Transverse colon (tissue), 4 donors: ENCODE results near the gene SMPX. TPM values are rescaled to one million over a fixed set of nuclear protein-coding genes. Genes with fewer than 3 reads are reported as not detected.

Source experiments
- DNase-seq: peaks from one replicate; pipeline ENCODE4 v3.0.0-alpha.2; 2019
- H3K27ac ChIP-seq, 4 donors: fragments of 200-600 bp; sonication (generic); 2 replicates each; pipeline ENCODE4 v1.5.1; 2016 to 2018; ENCODE audit warnings: inconsistent platforms in 4 of 4
- H3K27me3 ChIP-seq: fragments of 200-600 bp; sonication (generic); 2 replicates; pipeline ENCODE4 v1.5.1; 2017; ENCODE audit warnings: inconsistent platforms
- H3K36me3 ChIP-seq, 4 donors: fragments of 200-600 bp; sonication (generic); 2 replicates each; pipeline ENCODE4 v1.5.1; 2017 to 2019; ENCODE audit warnings: inconsistent platforms in 4 of 4
- H3K4me1 ChIP-seq, 4 donors: fragments of 200-600 bp; sonication (generic); 2 replicates each; pipeline ENCODE4 v1.5.1; 2017 to 2020; ENCODE audit warnings: inconsistent platforms in 4 of 4
- H3K4me3 ChIP-seq, 4 donors: fragments of 200-600 bp; sonication (generic); 1 replicate in 1 of 4; 2 replicates in 3 of 4; pipeline versions ENCODE4 v1.5.1 to v1.6.1; 2017 to 2019; ENCODE audit warnings: inconsistent platforms in 4 of 4
- H3K9me3 ChIP-seq, 2 donors: fragments of 200-600 bp; sonication (generic); 2 replicates each; pipeline ENCODE4 v1.5.1; 2017 to 2019; ENCODE audit warnings: inconsistent platforms in 2 of 2
- CTCF ChIP-seq, 5 experiments: fragments of 200-600 bp in 3 of 5; fragments of 450-650 bp in 2 of 5; sonication (generic) in 3 of 5; IDR thresholded peaks; 1 replicate in 2 of 5; 2 replicates in 3 of 5; pipeline ENCODE4 v1.5.1; 2016 to 2017; ENCODE audit warnings: antibody characterized with exemption in 5 of 5, inconsistent platforms in 3 of 5, mild to moderate bottlenecking in 2 of 5, moderate library complexity in 1 of 5
- EP300 ChIP-seq: sonication (generic); formaldehyde crosslinking; IDR thresholded peaks from one replicate; pipeline ENCODE4 v1.6.1; 2017; ENCODE audit warnings: antibody characterized with exemption, low read depth
- POLR2A ChIP-seq: fragments of 450-650 bp; IDR thresholded peaks from one replicate; pipeline ENCODE4 v1.6.1; 2016; ENCODE audit warnings: antibody characterized with exemption, mild to moderate bottlenecking, moderate library complexity
- POLR2AphosphoS5 ChIP-seq, 3 donors: sonication (generic); formaldehyde crosslinking; IDR thresholded peaks; one replicate each; pipeline ENCODE4 v1.6.1; 2016; ENCODE audit warnings: antibody characterized with exemption in 3 of 3
- WGBS, 2 donors: methylation state at CpG; one replicate each; pipeline ENCODE4 v1.1.5; 2018; ENCODE audit warnings: low coverage in 1 of 2; 5-methylcytosine and 5-hydroxymethylcytosine counted together
- in situ Hi-C, 4 donors: fragments of 200-750 bp; cut with MboI; loops; one replicate each; pipeline versions ENCODE4 v1.15.0 to v1.15.1; 2017; ENCODE audit warnings: low sequenced_read_pairs in 3 of 4, low pct_ligation_motif_present in 1 of 4, low pct_unique_long_range_greater_than_20kb in 1 of 4
- intact Hi-C: fragments of 100-400 bp; cut with DNase I; formaldehyde crosslinking; loops from one replicate; pipeline ENCODE4 v1.15.1; 2023; ENCODE audit warnings: low total_unique reads
- total RNA-seq, 4 donors: library from RNA; depleted of rRNA; stranded (reverse); fragments of >200 nt; gene quantifications; one replicate each; pipeline ENCODE4 v1.1.0, GENCODE V29; 2016

Gene SMPX
- total RNA-seq, 4 donors from 2014 or later, result 1.7 to 6.1 TPM; not detected in 2

GRCh38 chrX:21683941-21684340, 74.0 kb downstream of the SMPX start:
- TF ChIP-seq CTCF (IDR thresholded peaks at IDR 0.05), result no peak
- no peak for TF ChIP-seq POLR2AphosphoS5 (IDR thresholded peaks at IDR 0.05)
- TF ChIP-seq EP300, result no peak
- no peak for TF ChIP-seq POLR2A
- Histone ChIP-seq H3K9me3 (no peaks in the 10 kb centered on the region), H3K36me3 (no peaks in the 10 kb centered on the region), H3K4me1 (no peaks in the 10 kb centered on the region), H3K4me3 (no peak overlapping the region), H3K27ac (no peak overlapping the region), H3K27me3 (no peaks in the 10 kb centered on the region)
- intact Hi-C loops (no loop called here), in situ Hi-C loops (no loop called here)
- no peak for DNase-seq
- WGBS, 2 donors, result 65% methylated on average over 1 of the region's 1 CpG; no CpG with 5 or more reads in 1 of the 2 donors

GRCh38 chrX:21678048-21678612, 79.8 kb downstream of the SMPX start:
- intact Hi-C loops, result no loop called here
- in situ Hi-C loops, result no loop called here
- no peaks in the 10 kb centered on the region for H3K4me1 ChIP-seq
- no peak for TF ChIP-seq POLR2A
- no peak for TF ChIP-seq EP300
- no peak for TF ChIP-seq CTCF (IDR thresholded peaks at IDR 0.05)
- TF ChIP-seq POLR2AphosphoS5 (IDR thresholded peaks at IDR 0.05), result no peak
- no peaks in the 10 kb centered on the region for H3K27me3 ChIP-seq
- no peak overlapping the region for H3K27ac ChIP-seq
- WGBS, 2 donors, result 53% methylated on average over 4 of the region's 4 CpGs; no CpG with 5 or more reads in 1 of the 2 donors
- H3K4me3 ChIP-seq, result no peak overlapping the region
- no peaks in the 10 kb centered on the region for H3K9me3 ChIP-seq
- no peak for DNase-seq
- no peaks in the 10 kb centered on the region for H3K36me3 ChIP-seq

- no peak for TF ChIP-seq POLR2A
- no peak for TF ChIP-seq POLR2AphosphoS5 (IDR thresholded peaks at IDR 0.05)
- no peak for TF ChIP-seq CTCF (IDR thresholded peaks at IDR 0.05)
- TF ChIP-seq EP300, result no peak
- H3K27ac ChIP-seq, result no peak overlapping the region
- DNase-seq, result no peak
- no peak overlapping the region for H3K4me3 ChIP-seq
- no peaks in the 10 kb centered on the region for H3K36me3 ChIP-seq
- 66 to 71% methylated on average over 2 of the region's 2 CpGs for WGBS, 2 donors
- no peaks in the 10 kb centered on the region for H3K27me3 ChIP-seq
- in situ Hi-C loops, result no loop called here
- H3K4me1 ChIP-seq, result no peaks in the 10 kb centered on the region
- H3K9me3 ChIP-seq, result no peaks in the 10 kb centered on the region
- intact Hi-C loops, result no loop called here
Observed at GRCh38 chrX:21675931-21676330, 82.0 kb downstream of the SMPX start.

- Histone ChIP-seq H3K4me3 (no peak overlapping the region), H3K27me3 (no peaks in the 10 kb centered on the region), H3K36me3 (no peaks in the 10 kb centered on the region), H3K9me3 (no peaks in the 10 kb centered on the region), H3K4me1 (no peaks in the 10 kb centered on the region), H3K27ac (no peak overlapping the region)
- in situ Hi-C loops, result no loop called here
- TF ChIP-seq POLR2A, result no peak
- TF ChIP-seq EP300, result no peak
- no peak for TF ChIP-seq CTCF (IDR thresholded peaks at IDR 0.05)
- no peak for TF ChIP-seq POLR2AphosphoS5 (IDR thresholded peaks at IDR 0.05)
- intact Hi-C loops, result no loop called here
- WGBS, 2 donors, result 44 to 52% methylated on average over 2 to 4 of the region's 4 CpGs
- DNase-seq, result no peak
Observed at GRCh38 chrX:21674430-21675186, 83.3 kb downstream of the SMPX start.
